ENCODE measurements around the gene UBE2K.
"Not testable (repeated sequence)": the region's sequence is repeated elsewhere in the genome, so short reads cannot be mapped to it uniquely, and the experiment has no call there.

Gene UBE2K, protein sequence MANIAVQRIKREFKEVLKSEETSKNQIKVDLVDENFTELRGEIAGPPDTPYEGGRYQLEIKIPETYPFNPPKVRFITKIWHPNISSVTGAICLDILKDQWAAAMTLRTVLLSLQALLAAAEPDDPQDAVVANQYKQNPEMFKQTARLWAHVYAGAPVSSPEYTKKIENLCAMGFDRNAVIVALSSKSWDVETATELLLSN

DNA sequence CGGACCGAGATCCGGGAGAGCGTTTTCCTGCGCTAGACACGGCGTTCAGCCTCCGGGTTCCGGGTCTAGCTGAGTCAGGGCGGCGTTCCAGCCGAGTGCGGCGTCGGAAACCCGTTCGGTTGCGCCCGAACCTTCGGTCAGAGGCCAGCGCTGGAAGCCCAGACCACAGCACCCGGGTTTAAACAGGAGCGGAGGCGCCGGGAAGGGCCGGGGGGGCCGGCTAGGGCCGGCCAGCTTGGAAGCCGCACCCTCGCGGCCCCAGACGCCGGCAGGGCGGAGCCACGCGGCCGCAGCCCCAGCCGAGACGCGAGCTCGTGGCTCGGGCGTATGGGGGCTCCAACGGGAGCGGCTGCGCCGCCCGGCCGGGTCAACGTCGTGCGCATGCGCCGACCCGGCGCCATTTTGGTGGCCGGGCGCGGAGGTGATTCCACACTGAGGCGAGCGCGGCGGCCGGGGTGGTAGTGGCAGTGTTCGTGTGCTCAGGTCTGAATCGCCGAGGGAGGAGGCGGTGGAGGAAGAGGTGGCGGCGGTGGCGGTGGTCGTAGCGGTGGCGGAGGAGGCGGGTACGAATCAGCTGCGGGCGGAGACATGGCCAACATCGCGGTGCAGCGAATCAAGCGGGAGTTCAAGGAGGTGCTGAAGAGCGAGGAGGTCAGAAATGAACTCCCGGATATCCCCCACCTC is at the start of gene UBE2K:
TSS of gene UBE2K (plus strand) at position 397 of the 684 bp plus-strand sequence. CDS start at position 589, 192 bp downstream.
- peak; percentile 87 for DNase-seq

DNA sequence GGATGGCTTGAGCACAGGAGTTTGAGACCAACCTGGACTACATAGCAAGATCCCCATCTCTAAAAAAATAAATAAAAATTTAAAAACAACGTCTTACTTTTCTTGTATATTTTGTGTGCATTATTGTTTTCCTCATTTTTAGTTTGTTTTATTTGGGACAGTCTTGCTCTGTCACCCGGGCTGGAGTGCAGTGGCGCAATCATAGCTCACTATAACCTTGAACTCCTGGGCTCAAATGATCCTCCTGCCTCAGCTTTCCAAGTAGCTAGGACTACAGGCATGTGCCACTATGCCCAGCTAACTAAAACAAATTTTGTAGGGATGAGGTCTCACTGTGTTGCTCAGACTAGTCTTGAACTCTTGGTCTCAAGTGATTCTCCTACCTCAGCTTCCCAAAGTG is 49.7 kb upstream of the UBE2K start:
- DNase-seq, result no peak

DNA sequence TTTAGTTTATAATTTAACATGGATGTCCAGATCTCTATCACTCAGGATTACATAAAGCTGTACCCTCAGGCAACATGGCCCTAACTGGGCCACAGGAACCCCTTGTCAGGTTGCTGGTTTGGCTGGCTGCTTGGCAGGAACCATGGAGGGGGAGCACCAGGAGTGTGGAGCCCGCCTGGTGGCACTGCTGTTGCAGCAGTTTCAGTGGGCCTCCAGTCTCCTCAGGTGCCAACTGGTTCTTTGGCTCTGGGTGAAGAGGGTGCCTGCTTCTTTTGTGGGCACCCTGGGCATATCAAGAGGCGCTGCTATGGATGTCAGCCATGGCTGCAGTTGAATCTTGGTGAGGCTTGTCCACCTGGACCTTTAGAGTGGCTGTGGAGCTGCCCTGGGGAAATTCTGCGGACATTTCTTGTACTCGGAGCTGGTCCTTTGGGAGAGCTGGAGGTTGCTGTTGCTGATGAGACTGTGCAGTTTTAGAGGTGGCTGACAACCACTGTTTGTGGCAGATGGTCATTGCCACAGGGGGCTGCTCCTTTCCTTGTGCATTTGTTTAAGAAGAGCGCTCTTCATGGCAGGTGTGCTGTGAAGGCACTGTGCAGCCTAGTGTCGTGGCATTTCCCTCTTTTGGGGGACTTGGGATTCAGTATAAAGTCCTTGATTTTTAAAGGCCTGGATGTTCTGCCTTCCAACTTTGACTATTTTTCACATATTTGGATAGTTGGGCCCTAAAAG is 48.9 kb upstream of the UBE2K start:
- DNase-seq, result no peak

DNA sequence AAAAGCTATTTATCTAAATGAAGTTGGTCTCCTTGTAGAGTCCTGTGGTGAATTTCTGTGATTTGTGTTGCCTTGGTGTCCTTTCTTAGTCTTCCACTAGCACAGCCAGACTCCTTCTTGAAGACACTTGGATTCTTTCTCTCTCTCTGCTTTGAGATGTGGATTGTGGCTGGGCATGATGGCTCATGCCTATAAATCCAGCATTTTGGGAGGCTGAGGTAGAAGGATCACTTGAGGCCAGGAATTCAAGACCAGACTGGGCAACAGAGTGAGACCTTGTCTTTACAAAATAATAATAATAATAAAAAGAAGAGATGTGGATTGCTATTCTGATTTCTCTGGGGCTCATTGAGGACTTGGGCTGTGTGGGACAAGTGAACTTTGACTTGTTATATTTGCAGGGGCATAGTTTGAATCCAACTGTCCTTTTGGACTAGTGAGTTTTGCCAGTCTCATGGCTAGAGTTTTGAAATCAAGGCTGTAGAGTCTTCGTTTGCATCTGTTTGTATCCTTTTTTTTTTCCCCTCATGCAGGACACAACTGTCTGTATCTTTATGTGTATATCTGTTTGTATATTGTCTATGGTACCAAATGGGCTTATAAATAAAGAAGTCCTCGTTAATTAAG is 48.2 kb upstream of the UBE2K start:
- DNase-seq, result no peak

DNA sequence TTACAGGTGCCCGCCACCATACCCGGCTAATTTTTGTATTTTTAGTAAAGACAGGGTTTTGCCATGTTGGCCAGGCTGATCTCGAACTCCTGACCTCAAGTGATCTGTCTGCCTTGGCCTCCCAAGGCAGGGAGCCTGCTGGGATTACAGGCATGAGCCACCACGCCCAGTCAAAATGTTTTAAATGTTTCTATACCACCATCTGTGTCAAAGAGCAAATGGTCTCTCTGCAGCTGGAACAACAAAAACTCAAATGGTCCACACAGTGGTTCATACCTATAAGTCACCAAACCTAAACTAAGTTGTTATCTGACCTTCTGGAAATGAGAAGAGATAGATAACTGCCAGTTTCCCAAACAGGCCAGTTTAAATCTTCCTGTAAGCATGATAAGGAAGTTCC is 46.4 kb upstream of the UBE2K start:
- DNase-seq, result not testable (repeated sequence)

DNA sequence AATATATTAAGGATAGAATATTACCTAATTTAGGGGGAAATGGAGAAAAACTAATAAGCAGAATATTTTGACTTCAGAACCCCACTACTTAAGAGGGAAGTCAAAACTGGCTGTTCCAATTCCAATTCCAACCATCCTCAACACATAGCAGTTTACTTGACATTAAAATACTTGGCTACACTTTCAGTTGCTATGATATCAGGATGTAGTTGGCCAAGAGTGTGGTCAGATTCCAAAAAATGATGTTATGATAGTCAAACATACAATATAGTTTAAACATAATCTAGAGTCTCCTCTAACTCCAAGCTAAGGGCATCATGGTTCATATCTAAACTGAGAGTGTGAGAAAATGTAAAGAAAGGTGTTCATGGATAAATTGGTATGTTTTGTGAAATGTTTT is 42.7 kb upstream of the UBE2K start:
- no peak for DNase-seq

DNA sequence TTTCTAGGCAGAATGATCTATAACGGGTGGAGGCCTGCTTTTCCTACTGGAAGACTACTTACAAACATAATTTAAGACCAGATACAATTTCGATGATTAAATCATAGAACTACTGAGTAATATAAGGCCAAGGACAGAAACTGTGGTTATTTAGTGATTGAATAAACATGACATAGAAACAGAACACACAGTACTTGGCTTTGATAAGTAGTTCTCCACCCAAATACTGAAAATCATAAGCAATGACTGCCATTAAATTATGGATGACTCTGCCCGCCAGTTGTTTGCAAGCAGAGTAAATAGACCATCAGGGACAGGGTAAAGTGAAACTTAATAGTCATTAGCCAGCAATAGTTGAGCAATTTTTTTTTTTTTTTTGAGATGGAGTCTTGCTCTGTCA is 42.1 kb upstream of the UBE2K start:
- DNase-seq, result no peak

DNA sequence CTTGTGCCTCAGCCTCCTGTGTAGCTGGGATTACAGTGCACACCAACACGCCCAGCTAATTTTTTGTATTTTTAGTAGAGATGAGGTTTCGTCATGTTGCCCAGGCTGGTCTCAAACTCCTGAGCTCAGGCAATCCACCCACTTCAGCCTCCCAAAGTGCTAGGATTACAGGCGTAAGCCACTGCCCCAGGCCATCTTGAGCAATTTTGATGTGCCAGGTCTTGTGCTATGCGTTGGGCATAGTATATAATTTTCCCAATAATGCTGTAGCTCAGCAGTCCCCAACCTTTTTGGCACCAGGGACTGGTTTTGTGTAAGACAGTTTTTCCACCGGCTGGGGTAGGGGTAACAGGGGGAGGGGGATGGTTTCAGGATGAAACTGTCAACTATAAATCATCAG is 41.3 kb upstream of the UBE2K start:
- DNase-seq, result not testable (repeated sequence)

DNA sequence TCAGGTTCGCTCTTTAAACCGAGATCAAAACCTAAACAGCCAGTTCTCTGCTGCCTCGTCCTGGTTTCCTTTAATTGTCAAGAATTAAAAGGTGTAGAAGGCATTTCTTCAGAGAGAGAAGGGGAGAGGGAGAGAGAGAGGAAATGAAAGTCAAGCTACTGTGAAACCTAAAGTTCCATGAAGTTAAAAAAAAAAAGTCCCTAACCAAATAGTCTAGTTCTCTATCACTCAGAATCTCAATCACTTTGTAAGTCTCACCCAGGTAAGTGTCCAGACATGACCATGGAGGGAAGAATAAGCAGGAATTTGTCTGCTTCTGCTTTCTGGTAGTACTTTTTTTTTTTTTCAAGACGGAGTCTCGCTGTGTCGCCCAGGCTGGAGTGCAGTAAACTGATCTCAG is 40.5 kb upstream of the UBE2K start:
- no peak for DNase-seq

DNA sequence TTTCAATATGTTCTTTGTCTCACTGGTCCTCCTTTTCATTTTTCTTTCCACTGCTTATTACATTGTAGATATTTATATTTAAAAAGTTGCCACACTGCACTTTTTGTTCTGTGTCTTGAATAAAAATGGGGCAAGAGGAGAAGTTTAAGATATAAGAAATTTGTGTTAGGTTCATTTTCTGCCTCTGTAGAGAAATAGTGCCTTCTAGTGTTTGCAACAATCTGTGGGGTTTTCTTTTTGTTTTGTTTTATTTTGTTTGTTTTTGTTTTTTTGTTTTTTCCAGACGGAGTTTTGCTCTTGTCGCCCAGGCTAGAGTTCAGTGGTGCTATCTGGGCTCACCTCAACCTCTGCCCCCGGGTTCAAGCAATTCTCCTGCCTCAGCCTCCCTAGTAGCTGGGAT is 39.2 kb upstream of the UBE2K start:
- DNase-seq, result no peak

DNA sequence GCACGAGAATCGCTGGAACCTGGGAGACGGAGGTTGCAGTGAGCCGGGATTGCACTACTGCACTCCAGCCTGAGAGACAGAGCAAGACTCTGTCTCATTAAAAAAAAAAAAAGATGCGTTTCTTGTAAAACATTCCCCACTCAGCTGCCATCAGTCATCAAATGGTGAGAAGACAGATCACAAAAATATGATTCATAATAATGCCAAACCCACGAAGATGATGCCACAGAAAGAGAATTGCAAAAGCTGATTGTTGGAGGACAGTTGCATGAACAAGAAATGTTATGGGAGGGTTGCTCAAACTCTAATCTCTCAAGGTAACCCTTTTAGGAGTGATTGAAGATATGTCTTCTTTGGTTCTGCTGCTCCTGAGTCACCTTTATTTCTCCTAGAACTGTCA is 37.9 kb upstream of the UBE2K start:
- no peak for DNase-seq

DNA sequence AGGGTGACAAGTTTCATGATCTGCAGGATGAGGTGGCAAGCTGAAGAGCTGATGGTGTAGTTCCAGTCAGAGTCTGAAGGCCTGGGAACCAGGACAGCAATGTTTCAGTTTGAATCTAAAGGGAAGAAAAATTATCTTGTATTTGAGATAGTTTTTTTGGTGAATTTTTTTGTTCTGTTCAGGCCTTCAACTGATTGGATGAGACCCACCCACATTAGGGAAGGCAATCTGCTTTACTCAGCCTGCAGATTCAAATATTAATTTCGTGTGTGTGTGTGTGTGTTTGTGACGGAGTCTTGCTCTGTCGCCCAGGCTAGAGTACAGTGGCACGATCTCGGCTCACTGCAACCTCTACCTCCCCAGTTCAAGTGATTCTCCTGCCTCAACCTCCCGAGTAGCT is 37.2 kb upstream of the UBE2K start:
- DNase-seq, result no peak

DNA sequence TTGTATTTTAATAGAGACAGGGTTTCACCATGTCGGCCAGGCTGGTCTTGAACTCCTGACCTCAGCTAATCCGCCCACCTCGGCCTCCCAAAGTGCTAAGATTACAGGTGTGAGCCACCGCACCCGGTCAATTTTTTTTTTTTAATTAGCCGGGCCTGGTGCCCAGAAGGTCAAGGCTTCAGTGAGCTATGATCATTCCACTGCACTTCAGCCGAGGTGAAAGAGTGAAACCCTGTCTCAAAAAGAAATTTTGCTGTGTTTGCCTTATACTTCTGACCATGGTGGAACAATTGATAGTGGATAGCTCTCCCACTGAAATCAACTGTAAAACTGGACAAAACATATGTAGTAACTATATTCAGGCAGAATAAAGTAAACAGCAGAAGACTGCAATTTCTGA is 35.3 kb upstream of the UBE2K start:
- no peak for DNase-seq

DNA sequence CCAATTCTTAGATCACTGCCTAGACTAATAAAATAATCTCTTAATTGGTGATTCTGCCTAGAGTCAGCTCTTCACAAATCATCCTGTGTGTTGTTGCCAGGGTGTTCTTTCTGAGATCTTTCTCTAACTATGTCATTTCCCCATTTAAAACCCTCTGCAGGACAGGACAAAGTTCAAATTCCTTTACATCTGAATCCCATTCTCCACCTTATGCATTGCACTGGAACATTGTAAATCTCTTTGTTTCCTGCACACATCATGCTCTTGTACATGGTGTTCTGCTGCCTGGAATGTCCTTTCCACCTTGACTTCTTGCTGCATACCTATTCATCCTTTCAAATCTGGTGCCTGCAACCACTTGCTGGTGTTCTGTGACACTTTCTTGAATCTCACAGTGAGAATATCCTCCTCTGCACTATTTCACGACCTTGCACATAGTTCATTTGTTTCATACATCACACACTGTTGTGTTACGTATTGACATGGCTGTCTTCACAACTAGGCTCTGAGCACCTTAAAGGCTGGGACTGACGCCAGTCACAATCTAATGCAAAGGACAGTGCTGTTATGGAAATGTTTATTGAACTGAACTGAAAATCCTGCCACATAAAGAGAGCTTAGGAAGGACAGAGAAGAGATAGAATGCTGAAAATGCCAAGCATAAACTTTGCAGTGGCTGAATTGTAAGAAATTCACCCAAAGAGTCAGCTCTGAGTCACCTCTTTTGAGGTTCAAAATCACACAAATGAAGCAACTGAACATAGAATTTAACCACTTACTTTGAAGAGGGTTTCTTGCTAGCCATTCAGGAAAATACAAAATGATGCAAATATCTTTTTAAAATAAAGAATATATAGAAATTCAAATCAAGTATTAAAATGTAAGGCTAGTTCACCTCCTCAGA is 32.9 kb upstream of the UBE2K start:
- DNase-seq, result no peak

DNA sequence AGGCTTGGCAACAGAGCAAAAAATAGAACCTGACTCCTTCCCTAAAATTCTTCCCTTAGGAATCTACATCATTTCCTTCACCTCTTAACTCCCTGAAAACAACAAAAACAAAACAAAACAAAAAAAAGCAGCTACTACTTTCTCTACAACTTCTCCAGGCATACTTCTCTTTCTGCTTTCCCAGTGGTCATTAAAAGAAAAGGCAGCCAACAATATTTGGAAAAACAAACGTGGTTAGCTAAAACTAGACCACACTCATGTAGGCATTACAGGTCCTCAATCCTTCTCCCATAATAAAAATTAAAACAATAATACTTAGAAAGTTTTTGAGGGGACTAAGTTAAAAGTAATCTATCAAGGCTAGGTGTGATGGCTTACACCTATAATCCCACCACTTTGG is 30.2 kb upstream of the UBE2K start:
- no peak for DNase-seq

DNA sequence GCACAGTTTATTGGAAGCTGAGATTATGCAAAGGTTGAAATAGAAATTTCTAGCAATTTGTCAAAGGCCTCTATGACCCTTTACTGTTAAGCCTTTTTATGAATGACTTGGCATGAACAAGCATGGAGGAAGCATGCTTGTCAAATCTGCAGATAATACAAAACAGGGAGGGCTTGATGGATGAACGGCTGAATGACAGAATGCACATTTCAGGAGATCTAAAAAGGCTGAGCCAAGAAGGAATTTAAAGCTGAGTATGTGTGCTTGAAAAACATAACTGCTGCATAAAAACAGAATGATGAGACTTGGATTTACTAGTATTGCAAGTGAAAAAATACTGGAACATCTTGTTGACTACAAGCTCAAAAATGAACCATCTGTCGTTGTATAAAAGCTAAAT is 29.0 kb upstream of the UBE2K start:
- DNase-seq, result no peak

DNA sequence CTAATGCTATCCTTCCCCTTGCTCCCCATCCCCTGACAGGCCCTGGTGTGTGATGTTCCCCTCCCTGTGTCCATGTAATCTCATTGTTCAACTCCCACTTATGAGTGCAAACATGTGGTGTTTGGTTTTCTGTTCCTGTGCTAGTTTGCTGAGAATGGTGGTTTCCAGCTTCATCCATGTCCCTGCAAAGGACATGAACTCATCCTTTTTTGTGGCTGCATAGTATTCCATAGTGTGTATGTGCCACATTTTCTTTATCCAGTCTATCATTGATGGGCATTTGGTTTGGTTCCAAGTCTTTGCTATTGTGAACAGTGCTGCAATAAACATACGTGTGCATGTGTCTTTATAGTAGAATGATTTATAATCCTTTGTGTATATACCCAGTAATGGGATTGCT is 27.6 kb upstream of the UBE2K start:
- DNase-seq, result not testable (repeated sequence)

DNA sequence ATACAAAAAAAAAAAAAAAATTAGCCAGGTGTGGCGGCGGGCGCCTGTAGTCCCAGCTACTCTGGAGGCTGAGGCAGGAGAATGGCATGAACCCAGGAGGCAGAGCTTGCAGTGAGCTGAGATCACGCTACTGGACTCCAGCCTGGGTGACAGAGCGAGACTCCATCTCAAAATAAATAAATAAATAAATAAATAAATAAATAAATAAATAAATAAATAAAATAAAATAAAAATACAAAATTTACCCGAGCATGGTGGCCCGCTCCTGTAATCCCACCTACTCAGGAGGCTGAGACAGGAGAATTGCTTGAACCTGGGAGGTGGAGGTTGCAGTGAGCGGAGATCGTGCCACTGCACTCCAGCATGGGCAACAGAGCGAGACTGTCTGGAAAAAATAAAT is 22.3 kb upstream of the UBE2K start:
- DNase-seq, result not testable (repeated sequence)

DNA sequence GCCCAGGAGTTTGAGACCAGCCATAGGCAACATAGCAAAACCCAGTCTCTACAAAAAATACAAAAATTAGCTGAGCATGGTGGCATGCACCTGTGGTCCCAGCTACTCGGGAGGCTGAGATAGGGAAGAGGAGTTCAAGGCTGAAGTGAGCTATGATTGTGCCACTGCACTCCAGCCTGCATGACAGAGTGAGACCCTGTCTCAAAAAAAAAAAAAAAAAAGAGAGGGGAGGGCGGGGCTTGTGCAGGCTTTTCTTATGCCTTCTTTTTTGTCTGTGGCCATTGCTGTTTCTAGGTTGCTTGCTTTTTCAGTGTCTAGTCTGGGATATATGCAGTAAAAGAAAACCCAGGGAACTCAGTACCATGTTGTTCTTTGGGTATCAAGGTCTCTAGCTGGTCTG is 16.9 kb upstream of the UBE2K start:
- DNase-seq, result not testable (repeated sequence)

DNA sequence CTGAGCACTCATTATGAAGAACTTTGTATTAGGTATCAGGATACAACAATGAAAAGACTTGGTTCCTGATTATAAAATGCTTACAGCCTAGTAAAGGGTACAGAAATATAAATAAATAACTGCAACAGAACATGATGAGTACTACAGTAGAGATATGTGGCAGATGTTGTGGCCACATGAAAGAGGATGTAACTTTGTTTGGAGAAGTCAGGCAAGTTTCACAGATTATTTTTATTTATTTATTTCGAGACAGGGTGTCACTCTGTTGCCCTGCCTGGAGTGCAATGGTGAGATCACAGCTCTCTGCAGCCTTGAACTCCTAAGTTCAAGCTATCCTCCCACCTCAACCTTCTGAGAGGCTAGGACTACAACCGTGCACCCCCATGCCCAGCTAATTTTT is 15.8 kb upstream of the UBE2K start:
- no peak for DNase-seq

DNA sequence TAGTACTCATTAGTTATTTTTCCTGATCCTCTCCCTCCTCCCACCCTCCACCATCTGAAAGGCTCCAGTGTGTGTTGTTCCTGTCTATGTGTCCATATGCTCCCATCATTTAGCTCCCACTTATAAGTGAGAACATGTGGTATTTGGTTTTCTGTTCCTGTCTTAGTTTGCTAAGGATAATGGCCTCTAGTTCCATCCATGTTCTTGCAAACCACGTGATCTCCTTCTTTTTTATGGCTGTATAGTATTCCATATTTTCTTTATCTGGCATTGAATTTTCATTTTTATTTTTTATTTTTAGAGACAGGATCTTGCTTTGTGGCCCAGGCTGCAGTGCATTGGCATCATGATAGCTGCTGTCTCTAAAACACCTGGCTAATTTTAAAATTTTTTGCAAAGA is 11.9 kb upstream of the UBE2K start:
- DNase-seq, result no peak

DNA sequence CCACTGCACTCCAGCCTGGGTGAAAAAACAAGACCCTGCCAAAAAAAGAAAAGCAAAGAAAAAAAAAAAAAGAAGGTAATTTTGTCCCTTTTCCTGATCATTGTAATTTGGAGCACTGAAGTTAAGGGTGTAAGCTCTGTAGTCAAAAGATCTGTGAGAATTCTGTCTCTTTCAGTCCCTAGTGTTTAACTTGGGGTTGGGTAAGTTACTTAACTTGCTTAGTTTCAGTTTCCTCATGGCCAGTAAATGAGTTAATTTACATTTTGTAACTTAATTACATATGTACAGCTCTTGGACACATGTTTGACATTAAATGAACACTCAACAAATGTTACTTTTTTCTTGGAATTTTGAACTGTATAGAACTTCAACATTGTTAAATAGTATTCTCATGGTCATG is 10.9 kb upstream of the UBE2K start:
- no peak for DNase-seq

DNA sequence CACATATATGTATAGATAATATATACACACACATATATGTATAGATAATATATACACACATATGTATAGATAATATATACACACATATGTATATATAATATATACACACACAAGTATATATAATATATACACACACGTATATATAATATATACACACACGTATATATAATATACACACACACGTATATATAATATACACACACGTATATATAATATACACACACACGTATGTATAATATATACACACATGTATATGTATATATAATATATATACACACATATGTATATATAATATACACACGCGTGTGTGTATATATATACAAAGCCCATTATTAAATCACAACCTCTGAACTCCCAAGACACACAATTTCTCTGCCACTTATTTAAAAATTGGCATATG is 8.0 kb upstream of the UBE2K start:
- no peak for DNase-seq
